Uterus (tissue), 2 donors: ENCODE measurements around the gene PHF12.

Source experiments
- CTCF ChIP-seq, 4 experiments: fragments of 200-600 bp in 2 of 4; fragments of 450-650 bp in 2 of 4; sonication (generic) in 2 of 4; IDR thresholded peaks; one replicate each; pipeline ENCODE4 v1.5.1; 2016 to 2019; ENCODE audit warnings: antibody characterized with exemption in 4 of 4, mild to moderate bottlenecking in 2 of 4, moderate library complexity in 1 of 4
- POLR2A ChIP-seq, 2 donors: fragments of 450-650 bp; IDR thresholded peaks; one replicate each; pipeline ENCODE4 v1.6.1; 2016; ENCODE audit warnings: antibody characterized with exemption in 2 of 2, mild to moderate bottlenecking in 1 of 2, moderate library complexity in 1 of 2

- TF ChIP-seq POLR2A (IDR thresholded peaks at IDR 0.05) (no peak), CTCF (IDR thresholded peaks at IDR 0.05) (no peak)
These were observed 11.8 kb upstream of the PHF12 start for GRCh38 chr17:28963055-28963611.
